HT1080 (cell line): ENCODE data around the gene SUMF2. TPM values are rescaled to one million over a fixed set of nuclear protein-coding genes. Genes with fewer than 3 reads are reported as not detected.
"Not testable (repeated sequence)": the region's sequence is repeated elsewhere in the genome, so short reads cannot be mapped to it uniquely, and the experiment has no call there.

ENCODE experiments used
- DNase-seq: peaks from one replicate; pipeline ENCODE4 v3.0.0-alpha.2; 2015; ENCODE audit warnings: low read depth
- total RNA-seq: library from RNA; depleted of rRNA; stranded (reverse); fragments of >200 nt; shearing (Covaris generic); gene quantifications from 2 replicates; pipeline ENCODE4 v1.2.3, GENCODE V29; 2014

SUMF2 gene
- total RNA-seq, 1 experiment from 2014 or later = 121 TPM

GRCh38 chr7:56062382-56062781 is 1.7 kb upstream of the SUMF2 start:
- DNase-seq = peak; percentile 78

GRCh38 chr7:56063500-56063881 is 595 bp upstream of the SUMF2 start:
- DNase-seq = no peak

GRCh38 chr7:56066376-56066775 is 2.3 kb downstream of the SUMF2 start:
- not testable (repeated sequence) for DNase-seq

- DNase-seq = peak; percentile 87
Measured at GRCh38 chr7:56074371-56074791, 10.3 kb downstream of the SUMF2 start.

- no peak for DNase-seq
Measured at GRCh38 chr7:56077681-56078080, 13.6 kb downstream of the SUMF2 start.

- no peak for DNase-seq
Measured at GRCh38 chr7:56078196-56078595, 14.1 kb downstream of the SUMF2 start.

- DNase-seq = no peak
Measured at GRCh38 chr7:56079450-56080185, 15.5 kb downstream of the SUMF2 start.

- not testable (repeated sequence) for DNase-seq
Measured at GRCh38 chr7:56080726-56081435, 16.8 kb downstream of the SUMF2 start.

- no peak for DNase-seq
Measured at GRCh38 chr7:56081626-56082340, 17.7 kb downstream of the SUMF2 start.

GRCh38 chr7:56083150-56083785 is 19.2 kb downstream of the SUMF2 start:
- DNase-seq = no peak

GRCh38 chr7:56086761-56087160 is 22.7 kb downstream of the SUMF2 start:
- DNase-seq = no peak

- DNase-seq = no peak
Measured at GRCh38 chr7:56087445-56087844, 23.4 kb downstream of the SUMF2 start.

- no peak for DNase-seq
Measured at GRCh38 chr7:56091591-56091990, 27.5 kb downstream of the SUMF2 start.

- DNase-seq = not testable (repeated sequence)
Measured at GRCh38 chr7:56092388-56092787, 28.3 kb downstream of the SUMF2 start.

- DNase-seq = peak; percentile 13
Measured at GRCh38 chr7:56092789-56093531, 28.9 kb downstream of the SUMF2 start, which contains the start of gene PHKG1. Gene PHKG1 (minus strand): TSS chr7:56092952. CDS start chr7:56088941, 4,011 bp downstream.

- peak; percentile 17 for DNase-seq
Measured at GRCh38 chr7:56097700-56098099, 33.6 kb downstream of the SUMF2 start.

GRCh38 chr7:56098187-56099008 is 34.3 kb downstream of the SUMF2 start:
- DNase-seq = not testable (repeated sequence)

GRCh38 chr7:56099653-56100052 is 35.6 kb downstream of the SUMF2 start:
- DNase-seq = no peak

GRCh38 chr7:56104138-56104537 is 40.1 kb downstream of the SUMF2 start:
- not testable (repeated sequence) for DNase-seq

- peak; percentile 38 for DNase-seq
Measured at GRCh38 chr7:56105508-56105907, 41.4 kb downstream of the SUMF2 start.
